Stimulated activated naive CD8-positive, alpha-beta T cell treated with anti-CD3 and anti-CD28 coated beads, Interleukin-15, Interleukin-2, amounts not matched to agents 100 U/mL and 50 U/mL, for 24 hours (primary cell): ENCODE data around the gene TAF1B.

Experiments
- ATAC-seq: fragments of 150-1000 bp; cut with Tn5 transposase; one replicate; pipeline ENCODE4 v1.10.0; 2021
- DNase-seq: peaks from one replicate; pipeline ENCODE4 v3.0.0; 2021

TAF1B gene

DNA sequence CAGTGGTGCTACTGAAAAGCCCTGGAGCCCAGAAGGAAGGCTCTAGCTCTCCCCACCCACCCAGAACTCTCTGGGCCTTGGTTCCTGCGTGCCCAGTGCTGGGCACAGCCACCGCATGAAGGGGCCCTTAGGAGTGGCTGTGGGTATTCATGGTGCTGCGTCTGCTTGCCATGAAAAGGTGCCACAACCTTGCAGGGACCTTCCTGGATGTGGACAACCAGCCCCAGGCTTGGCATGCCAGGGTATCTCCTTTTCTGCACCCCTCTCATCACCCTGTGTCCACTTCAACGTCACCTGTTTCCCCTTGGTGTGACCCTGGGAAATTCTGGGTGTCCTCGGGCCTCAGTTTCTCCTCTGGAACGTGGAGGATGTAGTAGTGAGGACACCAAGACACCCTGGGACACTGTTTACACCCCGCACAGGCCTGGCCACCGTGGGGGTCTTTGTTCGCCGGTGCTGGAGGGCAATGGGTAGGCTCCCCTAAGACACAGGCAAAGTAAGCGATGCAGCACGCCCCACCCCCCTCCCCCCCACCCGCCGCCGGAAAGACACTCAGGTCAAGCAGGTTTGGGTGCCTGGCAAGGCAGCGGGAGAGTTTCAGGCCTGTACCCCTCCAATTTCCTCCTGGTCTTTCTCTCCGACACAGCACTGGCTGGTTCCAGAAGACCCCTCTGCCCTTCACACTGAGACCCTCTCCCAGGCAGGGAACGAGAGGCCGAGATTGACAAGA, 34.8 kb upstream of the TAF1B start:
- ATAC-seq (no peak), DNase-seq (no peak)

DNA sequence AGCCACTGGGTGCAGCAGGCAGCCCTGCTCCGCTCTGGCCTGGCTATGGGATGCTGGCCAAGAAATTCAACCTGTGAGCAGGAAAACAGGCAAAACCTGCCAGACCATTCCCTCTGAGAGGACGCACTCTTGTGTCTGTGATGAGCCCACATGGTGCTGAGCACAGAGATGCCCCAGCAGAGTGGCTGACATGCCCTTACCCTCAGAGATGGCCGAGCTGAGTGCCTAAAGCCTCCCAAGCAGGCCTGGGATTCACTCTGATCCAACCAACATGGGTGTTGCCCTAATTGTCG, 34.3 kb upstream of the TAF1B start:
- DNase-seq (no peak), ATAC-seq (no peak)

DNA sequence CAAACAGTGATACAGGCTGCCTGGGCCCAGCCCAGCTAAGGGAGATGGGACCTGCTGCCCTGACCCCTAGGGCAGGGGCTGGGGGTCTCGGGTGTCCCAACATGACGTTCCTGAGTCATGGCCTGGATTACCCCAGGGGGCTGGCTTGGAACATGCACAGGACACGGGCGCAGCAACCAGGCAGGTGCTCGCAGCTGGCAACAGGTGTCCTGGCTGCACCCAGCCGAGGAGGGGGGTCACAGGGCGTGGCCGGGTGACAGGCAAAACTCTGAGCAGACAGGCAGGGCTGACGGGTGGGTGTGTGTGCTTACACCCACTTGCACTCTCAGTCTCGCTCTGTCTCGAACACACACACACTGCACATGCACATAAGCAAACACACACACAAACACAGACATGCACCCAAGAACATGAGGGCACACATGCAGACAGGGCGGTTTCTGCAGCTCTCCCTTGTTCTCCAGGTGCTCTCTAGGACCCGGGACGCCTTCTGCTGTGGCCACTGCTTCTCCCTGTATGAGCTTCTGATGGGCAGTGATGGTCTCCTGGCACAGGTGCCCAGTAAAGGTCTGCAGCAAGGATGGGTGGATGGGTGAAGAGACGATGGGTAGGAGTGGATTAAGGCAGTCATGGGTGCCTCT, 33.7 kb upstream of the TAF1B start:
- no peak for ATAC-seq

DNA sequence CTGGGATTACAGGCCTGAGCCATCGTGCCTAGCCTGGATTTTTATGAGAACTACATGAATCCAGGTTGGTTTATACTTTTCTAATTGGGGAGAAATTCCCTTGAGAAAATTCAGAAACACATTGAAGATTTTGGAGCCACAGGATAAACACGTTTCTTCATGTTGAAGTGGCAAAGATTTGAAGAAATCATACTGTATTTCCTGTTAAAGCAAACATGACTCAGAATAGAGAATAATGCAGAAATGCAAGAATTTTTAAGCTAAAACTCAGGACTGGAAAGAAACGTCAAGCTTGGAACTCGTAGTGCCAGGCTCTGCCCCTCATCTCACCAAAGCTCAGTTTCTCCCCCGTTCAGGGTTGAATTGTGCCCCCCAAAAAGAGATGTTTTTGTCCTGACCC, 32.1 kb upstream of the TAF1B start:
- ATAC-seq (no peak), DNase-seq (no peak)

More for the DNA sequence above, 33.7 kb upstream of the TAF1B start:
- DNase-seq: no peak

DNA sequence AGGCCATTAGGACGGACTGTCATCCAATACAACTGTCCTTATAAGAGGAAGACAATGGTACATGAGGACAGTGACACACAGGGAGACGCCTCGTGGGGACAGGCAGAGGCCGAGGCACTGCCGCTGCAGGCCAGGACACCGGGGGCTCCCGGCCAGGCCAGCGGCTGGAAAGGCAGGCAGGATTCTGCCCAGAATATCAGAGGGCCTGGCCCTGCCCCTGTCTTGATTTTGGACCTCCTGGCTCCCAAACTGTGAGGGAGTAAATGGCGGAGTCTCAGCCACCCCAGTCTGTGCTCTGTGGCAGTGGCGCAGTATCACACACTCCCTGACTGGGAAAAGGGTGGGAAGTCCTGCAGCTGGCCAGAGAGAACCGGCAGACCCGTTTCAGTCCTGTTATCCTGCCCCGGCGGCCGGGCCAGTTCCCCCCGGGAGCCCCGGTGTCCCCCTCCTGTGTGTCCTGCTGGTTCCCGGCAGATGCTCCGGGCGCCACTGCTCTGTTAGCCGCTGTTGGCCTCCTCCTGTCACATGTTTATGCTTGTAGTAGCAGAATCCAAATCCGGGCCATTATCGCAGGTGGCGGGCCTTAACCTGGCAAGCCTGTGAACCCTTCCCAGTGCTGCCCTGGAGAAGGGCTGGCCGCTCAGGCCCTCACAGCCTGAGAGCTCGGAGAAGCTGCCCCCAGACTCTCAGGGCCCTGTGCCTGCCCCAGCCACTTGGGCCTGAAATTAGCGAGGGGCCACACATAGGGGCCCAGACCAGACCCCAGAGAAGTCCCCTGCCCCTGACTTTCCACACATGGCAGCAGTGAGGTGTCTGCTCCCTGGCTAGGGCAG, 31.4 kb upstream of the TAF1B start:
- DNase-seq: no peak
- no peak for ATAC-seq

DNA sequence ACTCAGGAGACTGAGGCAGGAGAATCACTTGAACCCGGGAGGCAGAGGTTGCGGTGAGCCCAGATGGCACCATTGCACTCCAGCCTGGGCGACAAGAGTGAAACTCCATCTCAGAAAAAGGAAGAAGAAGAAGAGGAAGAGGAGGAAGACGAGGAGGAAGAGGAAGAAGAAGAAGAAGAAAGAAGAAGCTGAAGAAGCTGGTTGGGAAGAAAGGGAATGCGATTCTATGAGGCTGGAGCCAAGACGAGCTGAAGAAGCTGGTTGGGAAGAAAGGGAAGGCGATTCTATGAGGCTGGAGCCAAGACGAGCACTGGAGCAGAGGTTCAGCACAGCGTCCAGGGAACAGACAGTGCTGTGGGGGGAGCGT, 30.3 kb upstream of the TAF1B start:
- ATAC-seq (no peak), DNase-seq (no peak)

DNA sequence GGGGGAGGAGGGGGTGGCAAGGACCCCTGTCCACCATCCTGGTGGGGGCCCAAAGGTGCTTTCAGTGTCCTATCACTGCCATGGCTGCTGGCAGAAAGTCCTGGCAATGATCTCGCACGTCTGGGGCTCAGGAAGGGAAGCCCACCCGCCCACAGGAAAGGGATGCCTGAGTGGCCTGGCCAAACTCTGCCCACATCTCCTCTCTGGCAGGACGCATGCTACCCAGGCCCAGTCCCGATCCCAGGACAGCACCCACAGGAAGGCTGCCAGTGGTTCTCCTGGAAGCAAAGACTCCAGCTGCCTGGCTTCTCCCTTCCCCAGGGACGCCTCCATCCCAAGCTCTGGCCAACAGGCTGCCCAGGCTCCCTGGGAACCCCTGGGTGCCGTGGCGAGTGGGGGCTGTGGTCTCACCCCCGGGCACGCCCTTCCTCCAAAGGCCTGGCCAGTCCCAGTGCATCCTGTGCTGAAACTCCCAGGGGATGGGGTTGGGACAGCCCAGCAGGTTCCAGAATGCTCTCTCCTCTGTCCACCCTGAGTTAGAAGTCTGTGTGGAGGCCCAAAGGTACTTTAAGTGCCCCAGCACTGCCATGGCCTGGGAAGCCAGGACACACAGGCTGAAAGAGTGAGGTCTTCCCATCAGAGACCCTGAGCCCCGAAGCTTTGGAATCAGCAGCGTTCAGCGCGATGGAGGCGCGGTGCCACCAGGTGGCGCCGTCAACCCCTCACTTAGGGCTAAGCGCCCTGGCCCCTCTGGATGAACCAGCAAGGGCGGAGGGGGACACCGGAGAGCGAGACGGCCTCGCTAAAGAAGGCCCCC, 29.8 kb upstream of the TAF1B start:
- DNase-seq: peak; percentile 81
- peak; percentile 88 for ATAC-seq

GRCh38 chr2:9814129-9814868, 29.0 kb upstream of the TAF1B start:
- ATAC-seq: no peak
- no peak for DNase-seq

DNA sequence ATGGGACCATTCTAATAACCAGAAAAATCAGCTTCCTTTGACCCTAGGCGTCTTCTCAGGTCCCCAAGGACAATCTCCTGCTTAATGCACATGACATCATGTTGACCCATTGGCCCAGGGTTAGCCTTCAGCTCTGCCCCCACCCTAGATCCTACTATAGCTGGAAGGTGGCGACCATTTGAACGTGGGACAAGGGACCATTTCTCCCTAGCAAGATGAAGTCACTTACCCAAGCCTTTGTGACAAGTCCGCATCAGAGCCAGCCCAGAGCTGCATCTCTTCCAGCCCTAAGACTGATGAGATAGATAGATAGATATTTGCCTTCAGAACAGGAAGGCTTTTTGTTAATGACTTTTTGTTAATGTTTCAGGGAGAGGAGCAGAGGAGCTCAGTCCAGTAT, 28.2 kb upstream of the TAF1B start:
- no peak for DNase-seq
- ATAC-seq: no peak

DNA sequence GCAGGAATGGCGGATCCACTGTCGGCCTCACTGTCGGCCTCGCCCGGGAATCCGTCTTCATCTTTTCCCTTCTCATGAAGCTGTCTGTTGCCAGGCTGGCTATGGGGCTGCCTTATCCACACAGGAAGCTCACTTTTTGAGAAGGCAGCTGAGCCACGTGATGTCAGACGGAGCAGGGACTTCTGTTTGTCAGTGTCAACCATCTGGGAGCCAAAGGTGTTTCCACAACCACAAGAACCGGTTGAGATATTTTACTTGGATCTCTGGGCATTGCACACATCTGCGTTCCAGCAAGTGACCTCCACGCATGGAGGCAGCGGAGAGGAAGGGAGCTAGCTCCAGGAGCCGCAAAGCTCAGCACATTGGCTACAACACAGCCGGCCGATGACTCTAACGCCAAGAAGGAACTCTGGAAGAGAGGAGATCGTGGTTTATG, 27.4 kb upstream of the TAF1B start:
- ATAC-seq (no peak), DNase-seq (no peak)

- no peak for ATAC-seq
- DNase-seq: no peak
Observed at GRCh38 chr2:9818097-9818496, 25.2 kb upstream of the TAF1B start.

- ATAC-seq: no peak
- no peak for DNase-seq
Observed at GRCh38 chr2:9819551-9819950, 23.7 kb upstream of the TAF1B start.

- no peak for ATAC-seq
- DNase-seq: no peak
Observed at GRCh38 chr2:9820020-9820973, 23.0 kb upstream of the TAF1B start.

DNA sequence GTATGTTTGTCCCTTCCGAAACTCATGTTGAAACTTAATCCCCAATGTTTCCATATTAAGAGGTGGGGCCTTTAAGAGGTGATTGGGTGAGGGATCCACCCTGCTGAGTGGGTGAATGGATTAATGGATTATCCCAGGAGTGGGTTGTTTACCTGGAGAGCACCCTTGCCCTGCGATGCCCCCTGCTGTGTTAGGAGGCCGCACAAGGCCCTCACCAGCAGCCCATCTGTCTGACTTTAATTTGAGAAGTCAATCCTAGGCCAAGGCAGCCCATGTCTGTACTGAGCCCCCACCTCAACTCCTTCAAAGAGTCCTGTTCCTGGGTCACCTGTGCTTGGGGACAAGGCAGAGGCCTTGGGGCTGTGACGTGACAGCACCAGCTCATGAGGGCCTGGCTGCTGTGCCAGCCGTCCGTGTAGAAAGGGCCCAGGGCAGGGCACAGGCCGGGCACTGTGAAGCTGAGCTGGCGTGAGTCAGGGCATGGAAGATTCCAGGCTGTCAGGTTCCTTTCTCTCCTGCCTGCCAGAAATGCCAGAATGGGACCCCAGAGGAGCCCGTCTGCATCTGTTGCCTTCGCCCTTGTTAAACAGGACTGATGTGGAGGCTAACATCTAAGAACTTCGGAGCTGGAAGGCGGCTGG, 21.3 kb upstream of the TAF1B start:
- no peak for ATAC-seq
- DNase-seq: no peak

- DNase-seq (no peak), ATAC-seq (no peak)
Observed at GRCh38 chr2:9824441-9824840, 18.8 kb upstream of the TAF1B start.

- DNase-seq (no peak), ATAC-seq (no peak)
Observed at GRCh38 chr2:9824956-9825720, 18.1 kb upstream of the TAF1B start.

GRCh38 chr2:9826208-9826607, 17.1 kb upstream of the TAF1B start:
- no peak for ATAC-seq
- no peak for DNase-seq

GRCh38 chr2:9830685-9831410, 12.4 kb upstream of the TAF1B start:
- ATAC-seq: no peak

DNA sequence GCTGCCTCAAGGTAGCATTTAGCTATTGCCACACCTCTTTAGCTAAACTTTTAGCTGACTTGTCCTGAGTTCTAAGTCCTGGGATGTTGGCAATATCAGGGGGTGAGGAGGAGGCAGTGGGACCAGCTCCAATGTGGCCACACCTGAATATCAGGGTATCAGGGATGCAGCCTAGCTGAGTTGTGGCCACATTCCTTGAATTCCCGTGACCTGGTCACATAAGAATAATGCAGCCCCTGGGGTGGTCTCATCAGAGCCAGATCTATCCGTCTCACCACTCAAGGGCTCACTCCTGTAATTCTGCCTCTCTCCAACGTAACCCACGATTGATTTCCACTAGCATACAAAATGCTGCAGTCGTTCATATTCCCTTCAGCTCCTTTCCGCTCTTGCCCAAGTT, 11.6 kb upstream of the TAF1B start:
- ATAC-seq: no peak

More at GRCh38 chr2:9830685-9831410, 12.4 kb upstream of the TAF1B start:
- no peak for DNase-seq

More for the DNA sequence above, 11.6 kb upstream of the TAF1B start:
- no peak for DNase-seq
